ENCODE results near the gene STK33. TPM values are rescaled to one million over a fixed set of nuclear protein-coding genes. Genes with fewer than 3 reads are reported as not detected.

STK33 gene
- polyA plus RNA-seq, 1 of the 3 experiments (the other 2 are of a cell fraction) = 12.3 TPM

DNA sequence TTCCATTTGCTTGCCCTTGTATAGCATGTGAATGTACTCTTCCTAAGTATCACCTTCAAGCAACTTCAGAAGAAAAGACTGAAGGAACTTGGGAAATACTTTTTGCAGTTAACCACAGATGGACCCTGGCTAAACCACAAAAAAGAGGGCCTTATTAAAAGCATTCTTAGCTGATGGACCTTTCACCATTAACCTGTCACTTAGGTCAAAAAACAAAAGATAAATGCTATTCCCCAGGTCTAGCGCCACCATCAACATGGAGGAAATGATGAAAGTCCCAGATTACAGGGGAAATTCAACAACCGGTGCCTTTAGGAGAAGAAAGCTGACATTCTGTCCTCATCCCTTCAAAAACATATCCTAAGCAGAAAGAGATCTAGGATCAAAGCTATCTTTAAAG is 29.5 kb downstream of the STK33 start:
- ChIA-PET POLR2A (no interaction called here), CTCF (interaction anchor here (1.2 to 6.5 kb wide), 5 partner anchors 226 to 386 kb away, joined by 3 to 61 read pairs (median 18); partner anchors contain the start of gene LMO1)
- Histone ChIP-seq H3K36me3 (replicated peaks in 1 of 2; ENCODE audit: control insufficient read depth in 1 of 2, insufficient read depth in 2 of 2, low read length in 1 of 2) (no peaks in the 10 kb centered on the region), H3K9me3 (no peaks in the 10 kb centered on the region), H3K79me2 (ENCODE audit: insufficient read depth) (no peaks in the 10 kb centered on the region), H3K9me2 (no peaks in the 10 kb centered on the region), H3F3A (replicated peaks; ENCODE audit: insufficient read depth) (peaks cover 12% of the 10 kb centered on the region), H3K4me3 (ENCODE audit: low read depth in 2 of 2, low read length in 1 of 2) (no peak overlapping the region), H3K4me2 (no peak overlapping the region), H2AFZ (ENCODE audit: low read depth) (no peak overlapping the region), H3K4me1 (ENCODE audit: control insufficient read depth in 1 of 2, insufficient read depth in 2 of 2, low read depth in 1 of 2, low read length in 1 of 2) (peaks cover 0 to 10% of the 10 kb centered on the region in 2 experiments; a peak in 1 of 4 replicates), H4K20me1 (ENCODE audit: insufficient read depth) (no peaks in the 10 kb centered on the region), H3K27ac (ENCODE audit: low read depth in 2 of 2, low read length in 1 of 2) (no peak overlapping the region), H3K27me3 (ENCODE audit: insufficient read depth) (no peaks in the 10 kb centered on the region), H3K9ac (no peak overlapping the region)
- TF ChIP-seq FOSL2 (IDR thresholded peaks at IDR 0.05; ENCODE audit: borderline replicate concordance, low read depth) (no peak), YY1 (IDR thresholded peaks at IDR 0.05; ENCODE audit: low read depth) (no peak), EP300 (IDR thresholded peaks at IDR 0.05; ENCODE audit: borderline replicate concordance in 1 of 2, low read depth in 1 of 2, low read length in 1 of 2) (no peak), SIN3A (IDR thresholded peaks at IDR 0.05; ENCODE audit: borderline replicate concordance, low read depth, low read length) (no peak), TAF1 (IDR thresholded peaks at IDR 0.05; ENCODE audit: borderline replicate concordance, low read depth, low read length) (no peak)
- TF ChIP-seq, protein P1, sequence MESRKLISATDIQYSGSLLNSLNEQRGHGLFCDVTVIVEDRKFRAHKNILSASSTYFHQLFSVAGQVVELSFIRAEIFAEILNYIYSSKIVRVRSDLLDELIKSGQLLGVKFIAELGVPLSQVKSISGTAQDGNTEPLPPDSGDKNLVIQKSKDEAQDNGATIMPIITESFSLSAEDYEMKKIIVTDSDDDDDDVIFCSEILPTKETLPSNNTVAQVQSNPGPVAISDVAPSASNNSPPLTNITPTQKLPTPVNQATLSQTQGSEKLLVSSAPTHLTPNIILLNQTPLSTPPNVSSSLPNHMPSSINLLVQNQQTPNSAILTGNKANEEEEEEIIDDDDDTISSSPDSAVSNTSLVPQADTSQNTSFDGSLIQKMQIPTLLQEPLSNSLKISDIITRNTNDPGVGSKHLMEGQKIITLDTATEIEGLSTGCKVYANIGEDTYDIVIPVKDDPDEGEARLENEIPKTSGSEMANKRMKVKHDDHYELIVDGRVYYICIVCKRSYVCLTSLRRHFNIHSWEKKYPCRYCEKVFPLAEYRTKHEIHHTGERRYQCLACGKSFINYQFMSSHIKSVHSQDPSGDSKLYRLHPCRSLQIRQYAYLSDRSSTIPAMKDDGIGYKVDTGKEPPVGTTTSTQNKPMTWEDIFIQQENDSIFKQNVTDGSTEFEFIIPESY (IDR thresholded peaks at IDR 0.05; ENCODE audit: borderline replicate concordance, low read depth) = no peak
- TF ChIP-seq, protein P2, sequence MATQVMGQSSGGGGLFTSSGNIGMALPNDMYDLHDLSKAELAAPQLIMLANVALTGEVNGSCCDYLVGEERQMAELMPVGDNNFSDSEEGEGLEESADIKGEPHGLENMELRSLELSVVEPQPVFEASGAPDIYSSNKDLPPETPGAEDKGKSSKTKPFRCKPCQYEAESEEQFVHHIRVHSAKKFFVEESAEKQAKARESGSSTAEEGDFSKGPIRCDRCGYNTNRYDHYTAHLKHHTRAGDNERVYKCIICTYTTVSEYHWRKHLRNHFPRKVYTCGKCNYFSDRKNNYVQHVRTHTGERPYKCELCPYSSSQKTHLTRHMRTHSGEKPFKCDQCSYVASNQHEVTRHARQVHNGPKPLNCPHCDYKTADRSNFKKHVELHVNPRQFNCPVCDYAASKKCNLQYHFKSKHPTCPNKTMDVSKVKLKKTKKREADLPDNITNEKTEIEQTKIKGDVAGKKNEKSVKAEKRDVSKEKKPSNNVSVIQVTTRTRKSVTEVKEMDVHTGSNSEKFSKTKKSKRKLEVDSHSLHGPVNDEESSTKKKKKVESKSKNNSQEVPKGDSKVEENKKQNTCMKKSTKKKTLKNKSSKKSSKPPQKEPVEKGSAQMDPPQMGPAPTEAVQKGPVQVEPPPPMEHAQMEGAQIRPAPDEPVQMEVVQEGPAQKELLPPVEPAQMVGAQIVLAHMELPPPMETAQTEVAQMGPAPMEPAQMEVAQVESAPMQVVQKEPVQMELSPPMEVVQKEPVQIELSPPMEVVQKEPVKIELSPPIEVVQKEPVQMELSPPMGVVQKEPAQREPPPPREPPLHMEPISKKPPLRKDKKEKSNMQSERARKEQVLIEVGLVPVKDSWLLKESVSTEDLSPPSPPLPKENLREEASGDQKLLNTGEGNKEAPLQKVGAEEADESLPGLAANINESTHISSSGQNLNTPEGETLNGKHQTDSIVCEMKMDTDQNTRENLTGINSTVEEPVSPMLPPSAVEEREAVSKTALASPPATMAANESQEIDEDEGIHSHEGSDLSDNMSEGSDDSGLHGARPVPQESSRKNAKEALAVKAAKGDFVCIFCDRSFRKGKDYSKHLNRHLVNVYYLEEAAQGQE (IDR thresholded peaks at IDR 0.05; ENCODE audit: low read depth, low read length) = no peak
- TF ChIP-seq, protein P3, sequence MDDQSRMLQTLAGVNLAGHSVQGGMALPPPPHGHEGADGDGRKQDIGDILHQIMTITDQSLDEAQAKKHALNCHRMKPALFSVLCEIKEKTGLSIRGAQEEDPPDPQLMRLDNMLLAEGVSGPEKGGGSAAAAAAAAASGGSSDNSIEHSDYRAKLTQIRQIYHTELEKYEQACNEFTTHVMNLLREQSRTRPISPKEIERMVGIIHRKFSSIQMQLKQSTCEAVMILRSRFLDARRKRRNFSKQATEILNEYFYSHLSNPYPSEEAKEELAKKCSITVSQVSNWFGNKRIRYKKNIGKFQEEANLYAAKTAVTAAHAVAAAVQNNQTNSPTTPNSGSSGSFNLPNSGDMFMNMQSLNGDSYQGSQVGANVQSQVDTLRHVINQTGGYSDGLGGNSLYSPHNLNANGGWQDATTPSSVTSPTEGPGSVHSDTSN (IDR thresholded peaks at IDR 0.05) = no peak
- WGBS (ENCODE audit: low lambda C conversion rate) = 87% methylated on average over 2 of the region's 2 CpGs
- no peak for DNase-seq

DNA sequence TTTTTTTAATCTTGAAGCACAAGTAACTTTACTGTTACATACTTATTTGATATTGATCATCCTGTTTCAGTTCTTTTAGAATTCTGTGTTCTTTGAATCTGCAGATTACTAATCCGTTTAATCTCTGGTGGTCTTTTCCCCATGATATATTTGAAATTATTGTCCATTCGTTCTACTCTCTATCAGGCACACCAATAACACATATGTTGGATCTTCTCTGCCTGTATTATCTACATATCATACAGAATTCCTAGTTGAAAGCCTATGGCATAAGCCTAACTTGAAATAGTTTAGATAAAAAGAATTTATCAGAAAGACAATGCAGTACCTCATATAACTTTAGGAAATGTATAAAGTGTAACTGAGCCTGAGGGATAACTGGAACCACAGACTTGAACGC is 32.6 kb downstream of the STK33 start:
- no peaks in the 10 kb centered on the region for H3K27me3 ChIP-seq (ENCODE audit: insufficient read depth)
- TF ChIP-seq MXI1 (IDR thresholded peaks at IDR 0.05; ENCODE audit: low read depth, low read length) = no peak
- no peak for TF ChIP-seq TCF12 (IDR thresholded peaks at IDR 0.05)
- TF ChIP-seq, protein P4, sequence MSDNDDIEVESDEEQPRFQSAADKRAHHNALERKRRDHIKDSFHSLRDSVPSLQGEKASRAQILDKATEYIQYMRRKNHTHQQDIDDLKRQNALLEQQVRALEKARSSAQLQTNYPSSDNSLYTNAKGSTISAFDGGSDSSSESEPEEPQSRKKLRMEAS (IDR thresholded peaks at IDR 0.05; ENCODE audit: low read depth) = no peak
- TF ChIP-seq RCOR1 (IDR thresholded peaks at IDR 0.05; ENCODE audit: low read length) = no peak
- no peak for TF ChIP-seq FOXJ3 (CRISPR knock-in tag; IDR thresholded peaks at IDR 0.05)
- no peaks in the 10 kb centered on the region for H3F3A ChIP-seq (replicated peaks; ENCODE audit: insufficient read depth)
- no peak overlapping the region for H3K4me3 ChIP-seq (ENCODE audit: low read depth in 2 of 2, low read length in 1 of 2)
- no peaks in the 10 kb centered on the region for H3K9me3 ChIP-seq
- H3K9ac ChIP-seq = no peak overlapping the region
- H3K4me2 ChIP-seq = no peak overlapping the region
- H4K20me1 ChIP-seq (ENCODE audit: insufficient read depth) = no peaks in the 10 kb centered on the region
- H3K79me2 ChIP-seq (ENCODE audit: insufficient read depth) = no peaks in the 10 kb centered on the region
- no peak for DNase-seq
- WGBS (ENCODE audit: low lambda C conversion rate) = 61% methylated on average over 3 of the region's 3 CpGs
- no peak overlapping the region for H3K27ac ChIP-seq (ENCODE audit: low read depth in 2 of 2, low read length in 1 of 2)
- ChIA-PET POLR2A (no interaction called here), CTCF (interaction anchor here (1.4 to 2.4 kb wide), 2 partner anchors 296 to 368 kb away, joined by 4 to 8 read pairs; no protein-coding TSS in a partner anchor)
- no peaks in the 10 kb centered on the region for H3K36me3 ChIP-seq (replicated peaks in 1 of 2; ENCODE audit: control insufficient read depth in 1 of 2, insufficient read depth in 2 of 2, low read length in 1 of 2)
- H3K9me2 ChIP-seq = no peaks in the 10 kb centered on the region
- H2AFZ ChIP-seq (ENCODE audit: low read depth) = no peak overlapping the region
- no peaks in the 10 kb centered on the region; a peak in 1 of 4 replicates for H3K4me1 ChIP-seq (ENCODE audit: control insufficient read depth in 1 of 2, insufficient read depth in 2 of 2, low read depth in 1 of 2, low read length in 1 of 2)
